GM18508 (cell line): Measurements from ENCODE around the gene ALKBH1.

Experiments
- ATAC-seq: cut with Tn5 transposase; IDR thresholded peaks from one replicate; pipeline ENCODE4 v1.9.1; 2021; ENCODE audit warnings: moderate number of reproducible peaks; ENCODE audit not compliant: insufficient read depth, unreplicated experiment

The ALKBH1 gene

GRCh38 chr14:77625360-77625759 lies 82.5 kb downstream of the ALKBH1 start:
- ATAC-seq = no peak

GRCh38 chr14:77623201-77623600 lies 84.6 kb downstream of the ALKBH1 start:
- no peak for ATAC-seq
